ENCODE measurements around the gene GPC3. TPM values are rescaled to one million over a fixed set of nuclear protein-coding genes. Genes with fewer than 3 reads are reported as not detected.

The GPC3 gene
- polyA plus RNA-seq, 2 of the 4 experiments (the other 2 are of a cell fraction) = not detected

DNA sequence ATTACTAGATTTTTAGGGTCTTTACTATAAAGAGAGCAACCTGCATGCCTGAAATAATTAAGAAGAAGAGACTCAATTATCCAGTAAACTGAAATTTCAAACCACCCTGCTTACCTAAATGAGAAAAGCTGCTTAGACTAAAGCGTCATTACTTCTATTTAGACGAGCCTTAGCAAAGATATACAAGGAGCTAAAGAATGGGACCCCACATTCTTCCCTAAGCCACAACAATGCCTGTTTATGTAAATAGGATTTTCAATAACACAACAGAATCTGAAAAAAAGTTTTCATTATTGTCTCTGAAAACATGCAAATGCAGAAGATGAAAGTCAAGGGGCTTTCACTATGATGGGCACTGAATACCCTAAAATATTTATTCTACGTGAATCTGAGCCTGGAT lies 16.2 kb downstream of the GPC3 start:
- no peak for DNase-seq (ENCODE audit: low read depth in 1 of 2, low spot score in 1 of 2)
- ChIA-PET CTCF (no interaction called here), POLR2A (no interaction called here)
- FAIRE-seq = no peak
- Histone ChIP-seq H3K4me2 (no peak overlapping the region), H3K27ac (no peak overlapping the region), H3K9me3 (no peaks in the 10 kb centered on the region), H3K4me1 (no peaks in the 10 kb centered on the region), H3K4me3 (no peak overlapping the region)
- TF ChIP-seq JUN (IDR thresholded peaks at IDR 0.05) (no peak), NFE2L2 (conservative IDR thresholded peaks at IDR 0.05; ENCODE audit: low read length) (no peak), PHF8 (IDR thresholded peaks at IDR 0.05; ENCODE audit: borderline replicate concordance, low read depth) (no peak), HOXA7 (CRISPR knock-in tag; IDR thresholded peaks at IDR 0.05) (no peak), RNF2 (IDR thresholded peaks at IDR 0.05; ENCODE audit: borderline replicate concordance, low read depth) (no peak), CEBPB (IDR thresholded peaks at IDR 0.05) (no peak), SREBF2 (IDR thresholded peaks at IDR 0.05) (no peak), NR3C1 (IDR thresholded peaks at IDR 0.05) (no peak), POLR2AphosphoS2 (conservative IDR thresholded peaks at IDR 0.05; ENCODE audit: low read length) (no peak), TFCP2L1 (CRISPR knock-in tag; IDR thresholded peaks at IDR 0.05) (no peak), RARB (CRISPR knock-in tag; IDR thresholded peaks at IDR 0.05) (no peak), GATA3 (IDR thresholded peaks at IDR 0.05; ENCODE audit: borderline replicate concordance) (no peak), MYC (IDR thresholded peaks at IDR 0.05; ENCODE audit: borderline replicate concordance, low read length) (no peak), ESRRA (IDR thresholded peaks at IDR 0.05; ENCODE audit: borderline replicate concordance, low read length) (no peak), EHMT2 (IDR thresholded peaks at IDR 0.05; ENCODE audit: low read depth) (no peak), FOSL2 (IDR thresholded peaks at IDR 0.05) (no peak), FOSL2 (CRISPR knock-in tag; IDR thresholded peaks at IDR 0.05) (no peak), JUNB (IDR thresholded peaks at IDR 0.05) (no peak), MAFK (IDR thresholded peaks at IDR 0.05; ENCODE audit: partially characterized antibody) (no peak)
- TF ChIP-seq, protein P1, sequence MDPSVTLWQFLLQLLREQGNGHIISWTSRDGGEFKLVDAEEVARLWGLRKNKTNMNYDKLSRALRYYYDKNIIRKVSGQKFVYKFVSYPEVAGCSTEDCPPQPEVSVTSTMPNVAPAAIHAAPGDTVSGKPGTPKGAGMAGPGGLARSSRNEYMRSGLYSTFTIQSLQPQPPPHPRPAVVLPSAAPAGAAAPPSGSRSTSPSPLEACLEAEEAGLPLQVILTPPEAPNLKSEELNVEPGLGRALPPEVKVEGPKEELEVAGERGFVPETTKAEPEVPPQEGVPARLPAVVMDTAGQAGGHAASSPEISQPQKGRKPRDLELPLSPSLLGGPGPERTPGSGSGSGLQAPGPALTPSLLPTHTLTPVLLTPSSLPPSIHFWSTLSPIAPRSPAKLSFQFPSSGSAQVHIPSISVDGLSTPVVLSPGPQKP (IDR thresholded peaks at IDR 0.05; ENCODE audit: low read depth, low read length) = no peak
- TF ChIP-seq, protein P2, sequence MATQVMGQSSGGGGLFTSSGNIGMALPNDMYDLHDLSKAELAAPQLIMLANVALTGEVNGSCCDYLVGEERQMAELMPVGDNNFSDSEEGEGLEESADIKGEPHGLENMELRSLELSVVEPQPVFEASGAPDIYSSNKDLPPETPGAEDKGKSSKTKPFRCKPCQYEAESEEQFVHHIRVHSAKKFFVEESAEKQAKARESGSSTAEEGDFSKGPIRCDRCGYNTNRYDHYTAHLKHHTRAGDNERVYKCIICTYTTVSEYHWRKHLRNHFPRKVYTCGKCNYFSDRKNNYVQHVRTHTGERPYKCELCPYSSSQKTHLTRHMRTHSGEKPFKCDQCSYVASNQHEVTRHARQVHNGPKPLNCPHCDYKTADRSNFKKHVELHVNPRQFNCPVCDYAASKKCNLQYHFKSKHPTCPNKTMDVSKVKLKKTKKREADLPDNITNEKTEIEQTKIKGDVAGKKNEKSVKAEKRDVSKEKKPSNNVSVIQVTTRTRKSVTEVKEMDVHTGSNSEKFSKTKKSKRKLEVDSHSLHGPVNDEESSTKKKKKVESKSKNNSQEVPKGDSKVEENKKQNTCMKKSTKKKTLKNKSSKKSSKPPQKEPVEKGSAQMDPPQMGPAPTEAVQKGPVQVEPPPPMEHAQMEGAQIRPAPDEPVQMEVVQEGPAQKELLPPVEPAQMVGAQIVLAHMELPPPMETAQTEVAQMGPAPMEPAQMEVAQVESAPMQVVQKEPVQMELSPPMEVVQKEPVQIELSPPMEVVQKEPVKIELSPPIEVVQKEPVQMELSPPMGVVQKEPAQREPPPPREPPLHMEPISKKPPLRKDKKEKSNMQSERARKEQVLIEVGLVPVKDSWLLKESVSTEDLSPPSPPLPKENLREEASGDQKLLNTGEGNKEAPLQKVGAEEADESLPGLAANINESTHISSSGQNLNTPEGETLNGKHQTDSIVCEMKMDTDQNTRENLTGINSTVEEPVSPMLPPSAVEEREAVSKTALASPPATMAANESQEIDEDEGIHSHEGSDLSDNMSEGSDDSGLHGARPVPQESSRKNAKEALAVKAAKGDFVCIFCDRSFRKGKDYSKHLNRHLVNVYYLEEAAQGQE (IDR thresholded peaks at IDR 0.05) = no peak
- 2% methylated on average over 3 of the region's 3 CpGs for WGBS (ENCODE audit: missing lambda C conversion rate)
- no peak for ATAC-seq

DNA sequence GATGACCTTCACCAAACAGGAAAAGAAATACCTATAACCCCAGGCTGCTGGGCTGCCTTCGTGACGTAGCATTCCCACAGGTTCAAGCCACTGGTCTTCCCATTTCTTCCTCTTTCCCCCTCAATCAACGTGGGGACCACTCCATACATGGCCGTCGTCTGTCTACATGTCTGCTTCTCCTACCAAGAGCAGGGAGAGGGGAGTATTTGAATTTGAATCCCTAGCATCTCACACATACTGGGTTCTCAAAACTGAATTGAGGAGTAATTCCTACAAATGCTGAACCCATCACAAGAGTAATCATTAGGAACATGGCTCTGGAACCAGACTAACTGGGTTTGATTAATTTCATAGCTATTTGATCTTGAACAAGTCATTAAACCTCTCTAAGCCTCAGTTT lies 17.3 kb downstream of the GPC3 start:
- Histone ChIP-seq H3K9me3 (no peaks in the 10 kb centered on the region), H3K4me1 (no peaks in the 10 kb centered on the region), H3K27ac (no peak overlapping the region), H3K4me2 (no peak overlapping the region), H3K4me3 (no peak overlapping the region)
- ATAC-seq (no peak), FAIRE-seq (no peak), DNase-seq (ENCODE audit: low read depth in 1 of 2, low spot score in 1 of 2) (no peak)
- TF ChIP-seq NFE2L2 (conservative IDR thresholded peaks at IDR 0.05; ENCODE audit: low read length) (no peak), POLR2AphosphoS2 (conservative IDR thresholded peaks at IDR 0.05; ENCODE audit: low read length) (no peak), RCOR1 (IDR thresholded peaks at IDR 0.05; ENCODE audit: low read depth, low read length) (no peak), JUNB (IDR thresholded peaks at IDR 0.05) (no peak)
- ChIA-PET POLR2A (no interaction called here), CTCF (no interaction called here)
- 16% methylated on average over 5 of the region's 5 CpGs for WGBS (ENCODE audit: missing lambda C conversion rate)

DNA sequence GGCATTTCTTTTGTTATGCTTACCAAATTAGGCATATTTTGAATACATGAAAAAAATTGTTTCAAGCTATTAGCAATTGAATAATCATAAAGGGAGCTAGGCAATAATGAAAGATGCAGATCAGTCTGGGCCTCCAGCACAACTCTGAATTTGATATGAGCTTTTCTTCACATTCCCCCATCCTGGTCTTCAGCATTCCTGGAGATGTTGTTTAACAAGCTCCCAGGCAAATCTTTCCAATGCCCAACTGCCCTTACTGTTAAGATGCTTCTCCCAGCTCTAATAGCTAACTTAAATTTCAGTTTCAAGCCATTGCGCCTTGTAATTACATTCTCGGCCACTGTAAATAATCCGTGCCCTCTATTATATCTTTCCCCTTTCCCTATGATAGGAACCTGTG lies 19.2 kb downstream of the GPC3 start:
- no peak for FAIRE-seq
- WGBS (ENCODE audit: missing lambda C conversion rate) = 39% methylated on average over 3 of the region's 3 CpGs
- Histone ChIP-seq H3K9me3 (no peaks in the 10 kb centered on the region), H3K27ac (no peak overlapping the region), H3K4me3 (no peak overlapping the region), H3K4me2 (no peak overlapping the region), H3K4me1 (no peaks in the 10 kb centered on the region)
- TF ChIP-seq ESRRA (IDR thresholded peaks at IDR 0.05; ENCODE audit: borderline replicate concordance, low read length) (no peak), TP53 (CRISPR knock-in tag; IDR thresholded peaks at IDR 0.05) (no peak), JUNB (IDR thresholded peaks at IDR 0.05) (no peak), HDAC2 (IDR thresholded peaks at IDR 0.05) (no peak), SMC3 (IDR thresholded peaks at IDR 0.05) (no peak), EHF (CRISPR knock-in tag; IDR thresholded peaks at IDR 0.05) (no peak), CBX8 (IDR thresholded peaks at IDR 0.05) (no peak)
- ATAC-seq = no peak
- no peak for DNase-seq (ENCODE audit: low read depth in 1 of 2, low spot score in 1 of 2)
- ChIA-PET POLR2A (no interaction called here), CTCF (no interaction called here)
